HG03342 (cell line): Measurements from ENCODE around the gene JAZF1.
"Not testable (repeated sequence)": the region's sequence is repeated elsewhere in the genome, so short reads cannot be mapped to it uniquely, and the experiment has no call there.

Source experiments
- ATAC-seq: cut with Tn5 transposase; IDR thresholded peaks from one replicate; pipeline ENCODE4 v1.9.1; 2021; ENCODE audit warnings: mild to moderate bottlenecking, moderate library complexity; ENCODE audit not compliant: unreplicated experiment

Gene JAZF1

DNA sequence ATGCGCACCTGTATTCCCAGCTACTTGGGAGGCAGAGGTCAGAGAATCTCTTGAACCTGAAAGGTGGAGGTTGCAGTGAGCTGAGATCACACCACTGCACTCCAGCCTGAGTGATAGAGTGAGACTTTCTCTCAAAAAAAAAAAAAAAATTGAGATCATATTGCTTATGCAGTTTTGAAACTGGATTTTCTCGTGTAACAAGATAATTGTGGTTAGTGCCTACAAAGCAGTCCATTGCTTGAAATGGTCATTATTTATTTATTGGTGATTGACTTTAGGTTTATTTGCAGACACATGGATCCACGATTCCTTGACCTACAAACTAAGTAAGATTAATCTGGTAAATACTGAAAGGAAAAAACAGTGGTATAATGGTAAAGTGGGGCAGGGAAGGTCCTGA, 290.8 kb downstream of the JAZF1 start:
- no peak for ATAC-seq

GRCh38 chr7:27888736-27889135, 291.9 kb downstream of the JAZF1 start:
- ATAC-seq = no peak

DNA sequence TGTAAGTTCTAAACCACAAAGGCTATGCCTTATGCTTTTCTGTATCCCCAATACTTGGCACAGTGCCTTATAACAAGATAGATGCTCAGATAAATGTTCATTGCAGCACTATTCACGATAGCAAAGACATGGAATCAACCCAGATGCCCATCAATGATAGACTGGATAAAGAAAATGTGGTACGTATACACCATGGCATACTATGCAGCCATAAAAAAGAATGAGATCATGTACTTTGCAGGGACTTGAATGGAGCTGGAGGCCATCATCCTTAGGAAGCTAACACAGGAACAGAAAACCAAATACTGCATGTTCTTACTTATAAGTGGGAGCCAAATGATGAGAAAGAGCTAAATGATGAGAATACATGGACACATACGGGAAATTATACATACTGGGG, 293.9 kb downstream of the JAZF1 start:
- not testable (repeated sequence) for ATAC-seq

GRCh38 chr7:27885652-27886051, 294.9 kb downstream of the JAZF1 start:
- no peak for ATAC-seq

DNA sequence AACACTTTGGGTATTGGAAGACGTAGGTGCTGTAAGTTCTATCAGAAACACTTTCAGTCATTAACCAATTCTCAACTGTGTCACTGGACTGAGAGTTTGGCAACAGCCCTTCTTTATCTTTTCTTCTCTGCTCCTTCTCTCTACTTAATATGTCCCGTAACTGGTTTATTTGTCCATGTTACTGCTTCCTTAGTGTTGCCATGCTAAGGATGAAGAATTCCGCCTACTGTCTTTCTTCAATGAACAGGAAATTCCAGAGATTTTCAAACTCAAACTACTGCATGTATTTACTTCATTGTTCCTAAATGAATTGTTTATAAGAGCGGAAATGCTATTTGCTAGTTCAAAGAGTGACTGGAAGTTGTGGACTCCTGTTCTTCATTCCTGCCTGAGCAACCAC, 296.9 kb downstream of the JAZF1 start:
- ATAC-seq = no peak

DNA sequence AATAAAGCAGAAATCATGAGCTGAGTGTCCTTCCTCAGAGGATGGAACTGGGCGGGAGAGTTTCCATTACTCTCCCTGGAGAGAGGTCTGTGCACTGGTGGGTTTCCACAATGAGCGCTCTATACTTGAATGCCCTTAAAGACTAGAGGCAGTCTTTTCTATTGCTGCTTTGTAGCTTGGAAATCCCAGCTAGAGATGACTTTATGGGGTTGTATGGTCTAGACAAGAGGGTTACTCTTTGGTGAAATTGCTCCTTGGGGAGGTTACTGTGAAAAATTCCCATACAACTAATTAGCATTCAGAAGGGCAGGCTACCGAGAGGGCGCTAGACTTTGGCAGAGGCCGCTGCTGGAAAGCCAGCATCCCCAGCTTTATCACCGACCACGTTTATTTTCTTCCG, 303.8 kb downstream of the JAZF1 start:
- no peak for ATAC-seq

- no peak for ATAC-seq
These were observed 304.8 kb downstream of the JAZF1 start for GRCh38 chr7:27875832-27876231.

DNA sequence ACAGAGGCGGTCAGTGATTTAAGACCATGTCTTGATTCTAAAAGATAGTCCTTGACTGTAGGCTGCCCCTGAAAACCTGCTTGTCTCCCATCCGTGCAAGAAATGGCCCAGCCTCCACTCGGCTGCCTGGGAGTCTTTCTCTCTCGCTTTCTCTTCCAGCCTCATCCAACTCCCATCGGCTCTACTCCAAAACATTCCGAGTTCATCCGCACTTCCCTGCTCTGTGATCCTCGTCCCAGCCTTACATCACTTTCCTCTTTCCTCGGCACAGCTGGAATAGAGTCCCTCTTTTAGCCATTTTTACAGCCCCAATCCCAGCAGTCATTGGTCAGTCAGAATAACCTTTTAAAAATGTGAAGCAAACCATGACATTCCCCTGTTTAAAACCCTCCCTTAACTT, 305.5 kb downstream of the JAZF1 start:
- ATAC-seq = no peak

GRCh38 chr7:27873981-27874957, 306.3 kb downstream of the JAZF1 start:
- no peak for ATAC-seq

- ATAC-seq = no peak
These were observed 308.0 kb downstream of the JAZF1 start for GRCh38 chr7:27872356-27873275.

- no peak for ATAC-seq
These were observed 308.7 kb downstream of the JAZF1 start for GRCh38 chr7:27871866-27872265.

DNA sequence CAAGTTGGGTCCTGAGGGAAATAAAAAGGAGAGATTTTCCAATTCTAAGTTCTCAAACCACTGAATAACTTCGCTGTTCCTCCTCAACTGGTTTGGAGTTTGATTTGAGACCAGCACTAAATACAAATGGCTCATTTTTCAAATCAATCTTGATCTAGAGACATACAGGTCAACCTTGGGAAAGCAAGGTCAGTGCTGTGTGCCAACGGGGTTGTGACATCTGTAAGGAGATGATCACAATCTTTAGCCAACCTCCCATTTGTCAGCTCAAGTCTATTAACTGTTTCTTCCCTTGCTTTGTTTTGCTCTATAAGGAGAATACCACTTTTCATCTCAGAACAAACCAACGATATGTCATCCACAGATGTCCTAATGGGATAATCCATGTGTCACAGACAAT, 309.5 kb downstream of the JAZF1 start:
- ATAC-seq = no peak

GRCh38 chr7:27870595-27870994, 310.0 kb downstream of the JAZF1 start:
- ATAC-seq = no peak

DNA sequence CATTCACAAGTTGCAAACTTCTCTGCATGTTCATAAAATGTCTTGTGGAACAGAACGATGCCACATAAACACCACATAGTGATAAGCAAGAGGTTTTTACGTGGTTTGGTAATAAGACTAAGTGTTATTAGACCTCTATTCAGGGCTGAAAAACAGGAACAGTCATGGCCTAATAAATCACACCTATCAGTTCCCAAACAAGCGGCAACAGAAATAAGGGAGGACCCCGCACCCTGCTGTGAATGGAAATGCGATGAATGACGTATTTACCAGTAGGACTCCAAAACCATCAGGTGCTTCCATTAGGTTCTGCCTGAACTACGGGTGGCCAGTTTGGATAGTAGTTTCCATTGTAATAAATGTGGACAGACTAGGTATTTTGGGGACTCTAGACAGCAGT, 311.5 kb downstream of the JAZF1 start:
- no peak for ATAC-seq

- no peak for ATAC-seq
These were observed 312.5 kb downstream of the JAZF1 start for GRCh38 chr7:27868131-27868550.

GRCh38 chr7:27866828-27867672, 313.5 kb downstream of the JAZF1 start:
- ATAC-seq = no peak

DNA sequence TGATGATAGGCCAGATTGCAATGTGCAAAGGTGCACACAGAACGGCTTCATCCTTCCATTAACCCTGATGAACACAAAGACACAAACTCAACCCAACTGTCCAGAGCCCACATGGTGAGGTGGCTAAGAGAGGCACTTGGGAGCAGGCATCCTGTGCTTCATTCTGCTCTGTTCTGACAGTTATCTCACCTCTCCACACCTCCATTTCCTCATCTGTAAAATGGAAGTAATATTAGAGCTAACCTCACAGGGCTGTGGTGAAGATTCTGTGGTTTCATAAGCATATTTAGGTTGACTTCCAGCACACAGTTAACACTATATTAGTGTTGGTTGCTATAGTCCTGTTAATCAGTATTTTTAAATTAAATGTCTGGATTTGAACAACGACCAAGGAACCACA, 314.3 kb downstream of the JAZF1 start:
- ATAC-seq = no peak

DNA sequence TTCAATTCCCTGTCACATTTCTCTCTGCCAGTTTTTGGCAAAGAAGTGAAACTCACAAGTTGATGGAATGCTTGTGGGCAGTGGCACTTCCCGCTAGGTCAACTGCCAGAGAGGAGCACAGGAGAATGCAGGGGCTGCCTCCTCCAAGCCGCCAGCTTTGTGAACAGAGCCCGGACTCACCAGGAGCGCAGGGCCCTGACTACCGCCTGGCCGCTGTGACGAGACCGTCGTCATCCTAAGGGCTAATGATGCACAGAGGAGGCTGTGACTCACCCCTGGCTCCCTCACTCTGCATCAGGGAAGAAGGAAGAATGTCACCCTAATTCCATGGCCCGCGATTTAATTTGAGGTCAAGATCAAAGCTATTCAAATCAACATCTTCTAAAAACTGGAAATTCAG, 316.7 kb downstream of the JAZF1 start:
- ATAC-seq = no peak

DNA sequence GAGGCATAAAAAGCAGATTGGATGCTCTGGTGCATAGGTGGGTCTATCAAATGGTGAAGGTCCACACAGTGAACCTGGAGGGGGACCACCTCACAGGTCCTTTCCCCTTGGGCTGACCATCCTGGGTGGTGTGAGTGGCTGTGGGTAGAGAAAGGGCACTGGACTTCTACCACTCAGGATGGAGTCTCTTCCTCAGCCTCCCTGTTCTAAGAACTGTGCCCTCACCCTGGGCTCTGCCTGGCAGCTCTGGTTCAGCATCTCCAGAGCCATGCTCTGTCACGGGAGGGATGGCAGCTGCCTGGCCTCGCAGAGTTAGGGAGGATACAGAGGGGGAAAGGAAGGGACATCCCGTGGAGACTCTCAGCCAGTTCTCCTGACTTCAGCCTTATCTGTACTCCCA, 318.8 kb downstream of the JAZF1 start:
- no peak for ATAC-seq

DNA sequence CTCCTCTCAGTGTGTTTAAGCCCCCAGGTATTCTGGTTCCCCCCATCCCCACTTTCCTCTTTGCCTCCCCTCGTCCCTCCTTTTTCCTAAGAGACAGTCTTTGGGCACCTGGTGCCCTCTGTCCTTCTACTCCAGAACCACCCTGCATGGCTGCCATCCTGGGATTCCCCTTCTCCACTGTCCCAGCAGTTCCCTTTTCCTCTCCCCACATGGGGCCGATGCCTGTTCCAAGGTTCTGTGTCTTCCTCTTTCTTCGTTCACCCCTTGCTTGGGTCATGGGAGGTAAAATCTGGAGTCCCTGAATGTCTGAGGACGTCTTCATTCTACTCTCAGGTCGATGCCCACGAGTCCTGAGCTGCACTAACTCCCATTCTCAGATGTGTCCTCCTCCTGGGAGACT, 319.8 kb downstream of the JAZF1 start:
- ATAC-seq = no peak
